COLO668 (cell line): ENCODE measurements around the gene CD38.
"Not testable (repeated sequence)": the region's sequence is repeated elsewhere in the genome, so short reads cannot be mapped to it uniquely, and the experiment has no call there.

Source experiments
- DNase-seq: peaks from one replicate; lab custom pipeline; 2025; ENCODE audit not compliant: unreplicated experiment; lab: John Stamatoyannopoulos, UW

Gene CD38

GRCh38 chr4:15794905-15795304 lies 16.8 kb downstream of the CD38 start:
- DNase-seq = no peak

- no peak for DNase-seq
These were observed 19.2 kb downstream of the CD38 start for GRCh38 chr4:15797320-15797719.

GRCh38 chr4:15799141-15799540 lies 21.0 kb downstream of the CD38 start:
- DNase-seq = no peak

- no peak for DNase-seq
These were observed 21.6 kb downstream of the CD38 start for GRCh38 chr4:15799701-15800100.

- not testable (repeated sequence) for DNase-seq
These were observed 24.4 kb downstream of the CD38 start for GRCh38 chr4:15802497-15802896.

GRCh38 chr4:15805583-15806517 lies 27.7 kb downstream of the CD38 start:
- peak; percentile 8 for DNase-seq

GRCh38 chr4:15809058-15809457 lies 30.9 kb downstream of the CD38 start:
- DNase-seq = no peak

GRCh38 chr4:15809466-15809865 lies 31.3 kb downstream of the CD38 start:
- no peak for DNase-seq

GRCh38 chr4:15811703-15812337 lies 33.7 kb downstream of the CD38 start:
- no peak for DNase-seq

- no peak for DNase-seq
These were observed 54.7 kb downstream of the CD38 start for GRCh38 chr4:15832523-15833451.

GRCh38 chr4:15833801-15834200 lies 55.7 kb downstream of the CD38 start:
- DNase-seq = no peak

- no peak for DNase-seq
These were observed 58.2 kb downstream of the CD38 start for GRCh38 chr4:15836362-15836761.

GRCh38 chr4:15837591-15837990 lies 59.5 kb downstream of the CD38 start:
- no peak for DNase-seq

GRCh38 chr4:15841194-15841730 lies 63.1 kb downstream of the CD38 start:
- not testable (repeated sequence) for DNase-seq

GRCh38 chr4:15847746-15848145 lies 69.6 kb downstream of the CD38 start:
- DNase-seq = no peak

GRCh38 chr4:15848191-15848842 lies 70.2 kb downstream of the CD38 start:
- no peak for DNase-seq

- DNase-seq = no peak
These were observed 73.8 kb downstream of the CD38 start for GRCh38 chr4:15851969-15852368.

- no peak for DNase-seq
These were observed 74.4 kb downstream of the CD38 start for GRCh38 chr4:15852524-15852923.

GRCh38 chr4:15853345-15853744 lies 75.2 kb downstream of the CD38 start:
- DNase-seq = no peak

- DNase-seq = no peak
These were observed 77.8 kb downstream of the CD38 start for GRCh38 chr4:15855804-15856475.
